GM20000 (cell line): ENCODE data around the gene GULP1.

ENCODE experiments used
- DNase-seq: peaks from one replicate; pipeline ENCODE4 v3.0.0; 2012; ENCODE audit warnings: low spot score
- TF ChIP-seq, protein P1 (sequence below): IDR thresholded peaks from 2 replicates; pipeline ENCODE4 v1.5.1; 2012; ENCODE audit warnings: mild to moderate bottlenecking, control low read depth; ENCODE audit errors: extremely low read depth, missing control alignments

GULP1 gene

DNA sequence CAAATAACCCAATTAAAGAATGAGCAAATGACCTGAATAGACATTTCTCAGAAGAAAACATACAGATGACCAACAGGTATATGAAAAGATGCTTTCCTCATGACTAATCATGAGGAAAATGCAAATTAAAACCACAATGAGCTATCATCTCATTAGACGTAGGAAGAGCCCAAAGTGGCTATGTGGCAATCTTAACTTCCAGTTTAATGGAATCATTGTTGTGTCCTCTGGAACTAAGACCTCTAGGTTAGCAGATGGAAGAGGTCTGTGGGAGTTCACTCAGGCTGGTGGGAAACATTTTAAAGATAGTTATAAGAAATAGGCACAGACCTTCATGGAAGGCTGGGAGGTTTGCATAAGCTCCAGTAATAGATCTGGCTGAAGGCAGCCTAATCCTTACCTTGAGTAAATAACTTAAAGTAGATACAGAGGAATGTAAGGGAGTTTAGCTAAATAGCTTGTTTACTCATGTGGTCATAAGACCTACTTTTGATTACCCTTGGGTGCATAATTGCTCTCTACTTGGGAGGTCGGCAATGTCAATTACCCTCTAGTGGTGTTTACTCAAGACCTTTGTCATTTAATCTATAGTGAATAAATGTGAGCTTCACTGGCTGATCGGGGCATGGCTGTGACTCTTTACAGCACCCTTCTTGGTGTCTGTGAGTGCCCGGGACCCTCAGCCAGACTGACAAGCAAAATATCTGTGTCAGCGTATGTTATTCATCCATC is 119.0 kb downstream of the GULP1 start:
- DNase-seq, result no peak

DNA sequence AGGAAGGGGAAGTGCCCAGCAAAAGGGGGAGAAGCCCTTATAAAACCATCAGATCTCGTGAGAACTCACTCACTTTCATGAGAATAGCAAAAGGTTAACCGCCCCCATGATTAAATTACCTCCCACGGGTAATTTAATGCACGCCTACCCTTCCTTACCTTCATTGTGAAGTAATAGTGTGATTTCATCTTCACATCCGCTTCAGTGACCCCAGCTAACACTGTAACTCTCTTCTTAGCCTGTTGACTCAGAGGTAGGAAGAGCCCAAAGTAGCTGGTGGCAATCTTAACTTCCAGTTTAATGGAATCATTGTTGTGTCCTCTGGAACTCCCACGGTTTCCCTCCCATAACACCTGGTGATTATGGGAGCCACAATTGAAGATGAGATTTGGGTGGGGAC is 120.5 kb downstream of the GULP1 start:
- no peak for DNase-seq
- TF ChIP-seq, protein P1, sequence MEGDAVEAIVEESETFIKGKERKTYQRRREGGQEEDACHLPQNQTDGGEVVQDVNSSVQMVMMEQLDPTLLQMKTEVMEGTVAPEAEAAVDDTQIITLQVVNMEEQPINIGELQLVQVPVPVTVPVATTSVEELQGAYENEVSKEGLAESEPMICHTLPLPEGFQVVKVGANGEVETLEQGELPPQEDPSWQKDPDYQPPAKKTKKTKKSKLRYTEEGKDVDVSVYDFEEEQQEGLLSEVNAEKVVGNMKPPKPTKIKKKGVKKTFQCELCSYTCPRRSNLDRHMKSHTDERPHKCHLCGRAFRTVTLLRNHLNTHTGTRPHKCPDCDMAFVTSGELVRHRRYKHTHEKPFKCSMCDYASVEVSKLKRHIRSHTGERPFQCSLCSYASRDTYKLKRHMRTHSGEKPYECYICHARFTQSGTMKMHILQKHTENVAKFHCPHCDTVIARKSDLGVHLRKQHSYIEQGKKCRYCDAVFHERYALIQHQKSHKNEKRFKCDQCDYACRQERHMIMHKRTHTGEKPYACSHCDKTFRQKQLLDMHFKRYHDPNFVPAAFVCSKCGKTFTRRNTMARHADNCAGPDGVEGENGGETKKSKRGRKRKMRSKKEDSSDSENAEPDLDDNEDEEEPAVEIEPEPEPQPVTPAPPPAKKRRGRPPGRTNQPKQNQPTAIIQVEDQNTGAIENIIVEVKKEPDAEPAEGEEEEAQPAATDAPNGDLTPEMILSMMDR, result no peak

More for the DNA sequence above, 119.0 kb downstream of the GULP1 start:
- TF ChIP-seq, protein P1, result no peak

DNA sequence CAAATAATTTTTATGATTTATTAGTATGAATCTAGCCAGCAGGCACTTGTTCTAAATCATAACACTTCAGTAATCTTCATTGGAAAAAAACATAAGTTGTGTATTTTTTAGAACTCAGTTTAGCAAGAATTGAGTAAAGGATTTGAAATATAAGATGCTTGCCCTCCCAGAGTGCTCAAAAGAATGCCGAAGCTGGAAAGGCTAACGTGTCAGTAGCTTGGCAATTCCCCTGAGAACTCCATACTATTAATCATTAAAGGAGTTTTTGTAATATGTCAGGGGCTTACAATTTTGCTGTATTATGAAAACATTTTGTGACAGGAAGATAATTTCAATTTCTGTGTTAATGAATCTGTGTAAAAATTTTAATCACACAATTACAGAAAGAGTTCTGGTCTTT is 122.7 kb downstream of the GULP1 start:
- TF ChIP-seq, protein P1, result no peak
- no peak for DNase-seq

DNA sequence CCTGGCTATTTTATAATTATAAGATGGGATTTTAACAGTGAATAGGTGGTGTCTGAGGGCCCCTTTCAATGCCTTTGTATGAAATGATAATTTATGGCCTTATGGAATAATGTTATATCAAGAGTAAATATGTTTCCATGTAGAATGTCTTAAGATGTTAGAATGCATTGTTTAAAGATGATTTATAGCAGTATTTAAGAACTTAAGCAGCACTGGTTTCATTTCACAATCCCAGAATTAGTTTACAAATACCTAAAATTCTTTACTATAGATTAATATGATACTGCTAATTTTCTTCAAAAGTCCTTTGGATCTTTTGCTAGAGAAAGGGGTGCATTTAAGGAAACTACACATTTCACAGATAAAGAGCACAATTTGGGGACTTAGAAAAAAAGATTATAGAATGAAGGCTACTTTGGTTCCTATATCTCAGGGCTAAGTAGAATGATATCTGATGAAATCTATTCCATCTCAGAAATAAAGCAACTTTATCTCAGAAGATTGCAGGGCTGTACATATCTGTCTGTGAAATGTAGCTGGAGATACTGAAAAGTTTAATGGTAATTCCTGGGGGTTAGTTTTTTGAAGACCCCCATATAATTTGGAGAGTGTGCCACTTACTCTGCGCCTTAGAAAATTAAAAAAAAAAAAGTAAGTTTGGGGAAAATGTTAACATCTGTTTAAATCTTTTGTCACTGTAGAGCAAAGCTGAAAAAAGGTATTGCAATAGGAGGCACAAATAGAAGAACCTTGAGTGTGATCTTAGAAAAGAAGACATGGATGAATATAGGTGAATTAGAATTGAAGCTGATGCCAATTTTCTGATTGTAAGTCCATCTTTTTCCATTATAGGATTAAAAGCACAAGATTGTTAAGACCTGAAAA is 123.4 kb downstream of the GULP1 start:
- no peak for DNase-seq
- TF ChIP-seq, protein P1, result no peak

DNA sequence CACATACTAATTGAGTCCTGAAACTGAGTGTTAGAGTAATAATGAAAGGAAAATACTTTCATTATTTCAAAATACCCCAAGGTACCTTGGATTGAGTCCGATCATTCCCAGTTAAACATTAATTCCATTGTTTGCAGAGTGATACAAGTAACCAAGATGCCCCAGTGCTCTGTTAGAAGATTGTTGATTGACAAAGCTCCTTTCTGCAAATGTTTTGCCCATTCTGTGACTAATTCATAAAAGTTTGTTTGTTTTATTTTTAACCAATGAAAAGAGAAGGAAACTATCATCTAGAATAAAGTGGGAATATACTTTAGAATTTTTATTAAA is 124.0 kb downstream of the GULP1 start:
- DNase-seq, result no peak
- TF ChIP-seq, protein P1, result no peak

DNA sequence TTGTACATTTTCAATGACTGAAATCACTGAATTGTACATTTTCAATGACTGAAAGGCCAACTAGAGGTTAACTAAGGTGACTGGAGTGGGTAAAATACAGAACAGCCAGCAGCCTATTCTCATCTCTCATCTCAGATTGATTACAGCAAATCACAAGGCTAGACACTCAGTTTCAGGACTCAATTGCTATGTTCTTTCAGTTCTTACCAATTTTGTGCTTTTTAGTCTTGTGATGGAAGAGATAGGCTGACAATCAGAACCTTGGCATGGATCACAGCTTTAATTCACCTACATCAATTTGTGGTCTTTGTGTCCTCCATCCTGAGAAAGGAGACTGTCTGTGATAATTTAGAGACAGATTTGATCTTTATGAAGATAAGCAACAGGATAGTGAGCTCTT is 124.7 kb downstream of the GULP1 start:
- TF ChIP-seq, protein P1, result no peak
- no peak for DNase-seq

DNA sequence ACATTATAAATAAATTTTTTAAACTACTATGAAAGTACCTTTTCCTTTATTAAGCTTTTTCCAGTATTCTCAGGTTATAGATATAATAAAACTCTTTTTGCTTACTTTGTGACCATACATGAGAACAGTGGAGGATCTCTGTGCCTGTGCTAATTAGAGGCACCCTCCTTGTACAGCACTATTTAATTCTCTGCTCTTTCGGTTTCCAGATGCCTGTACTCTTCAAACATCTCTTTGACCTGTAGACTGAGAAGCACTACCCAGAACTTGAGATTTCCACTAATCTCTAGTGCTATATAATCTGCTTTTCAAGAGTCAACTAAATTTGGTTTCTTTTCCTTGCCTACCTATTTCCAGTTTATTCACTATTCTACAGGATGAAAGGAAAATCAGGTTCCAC is 131.1 kb downstream of the GULP1 start:
- TF ChIP-seq, protein P1, result no peak
- DNase-seq, result no peak
